Measurements from ENCODE around the gene RAB43. TPM values are rescaled to one million over a fixed set of nuclear protein-coding genes. Genes with fewer than 3 reads are reported as not detected.

RAB43 gene
- total RNA-seq, 1 donor from 2014 or later, result 53.0 TPM

- no peak for DNase-seq (ENCODE audit: low spot score)
- peaks cover 14% of the 10 kb centered on the region for H3K4me1 Mint-ChIP-seq (ENCODE audit: unreplicated experiment)
- H3K36me3 Mint-ChIP-seq (ENCODE audit: low read depth, unreplicated experiment), result peaks cover 4% of the 10 kb centered on the region
- peak overlapping the region; percentile 14 for H3K4me3 Mint-ChIP-seq (ENCODE audit: unreplicated experiment)
- H3K27me3 Mint-ChIP-seq (ENCODE audit: unreplicated experiment), result peaks cover 3% of the 10 kb centered on the region
- no peak overlapping the region for H3K27ac Mint-ChIP-seq (ENCODE audit: unreplicated experiment)
- H3K9me3 Mint-ChIP-seq (ENCODE audit: unreplicated experiment), result peaks cover 7% of the 10 kb centered on the region
- TF ChIP-seq, protein P1, sequence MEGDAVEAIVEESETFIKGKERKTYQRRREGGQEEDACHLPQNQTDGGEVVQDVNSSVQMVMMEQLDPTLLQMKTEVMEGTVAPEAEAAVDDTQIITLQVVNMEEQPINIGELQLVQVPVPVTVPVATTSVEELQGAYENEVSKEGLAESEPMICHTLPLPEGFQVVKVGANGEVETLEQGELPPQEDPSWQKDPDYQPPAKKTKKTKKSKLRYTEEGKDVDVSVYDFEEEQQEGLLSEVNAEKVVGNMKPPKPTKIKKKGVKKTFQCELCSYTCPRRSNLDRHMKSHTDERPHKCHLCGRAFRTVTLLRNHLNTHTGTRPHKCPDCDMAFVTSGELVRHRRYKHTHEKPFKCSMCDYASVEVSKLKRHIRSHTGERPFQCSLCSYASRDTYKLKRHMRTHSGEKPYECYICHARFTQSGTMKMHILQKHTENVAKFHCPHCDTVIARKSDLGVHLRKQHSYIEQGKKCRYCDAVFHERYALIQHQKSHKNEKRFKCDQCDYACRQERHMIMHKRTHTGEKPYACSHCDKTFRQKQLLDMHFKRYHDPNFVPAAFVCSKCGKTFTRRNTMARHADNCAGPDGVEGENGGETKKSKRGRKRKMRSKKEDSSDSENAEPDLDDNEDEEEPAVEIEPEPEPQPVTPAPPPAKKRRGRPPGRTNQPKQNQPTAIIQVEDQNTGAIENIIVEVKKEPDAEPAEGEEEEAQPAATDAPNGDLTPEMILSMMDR (IDR thresholded peaks at IDR 0.05; ENCODE audit: unreplicated experiment), result no peak
Measured at GRCh38 chr3:129065720-129066073, 55.9 kb downstream of the RAB43 start.

- peaks cover 11% of the 10 kb centered on the region for H3K4me1 Mint-ChIP-seq (ENCODE audit: unreplicated experiment)
- H3K4me3 Mint-ChIP-seq (ENCODE audit: unreplicated experiment), result peak overlapping the region; percentile 14
Measured at GRCh38 chr3:129065016-129065719, 56.4 kb downstream of the RAB43 start.

GRCh38 chr3:129063841-129064482 lies 57.6 kb downstream of the RAB43 start:
- Mint-ChIP-seq H3K9me3 (ENCODE audit: unreplicated experiment) (no peaks in the 10 kb centered on the region), H3K36me3 (ENCODE audit: low read depth, unreplicated experiment) (peaks cover 4% of the 10 kb centered on the region), H3K4me1 (ENCODE audit: unreplicated experiment) (peaks cover 9% of the 10 kb centered on the region), H3K4me3 (ENCODE audit: unreplicated experiment) (no peak overlapping the region), H3K27me3 (ENCODE audit: unreplicated experiment) (peaks cover 3% of the 10 kb centered on the region), H3K27ac (ENCODE audit: unreplicated experiment) (no peak overlapping the region)
- TF ChIP-seq, protein P1 (IDR thresholded peaks at IDR 0.05; ENCODE audit: unreplicated experiment), result no peak
- no peak for DNase-seq (ENCODE audit: low spot score)

More at GRCh38 chr3:129065016-129065719, 56.4 kb downstream of the RAB43 start:
- peaks cover 3% of the 10 kb centered on the region for H3K27me3 Mint-ChIP-seq (ENCODE audit: unreplicated experiment)
- no peak overlapping the region for H3K27ac Mint-ChIP-seq (ENCODE audit: unreplicated experiment)
- no peak for DNase-seq (ENCODE audit: low spot score)
- peaks cover 6% of the 10 kb centered on the region for H3K9me3 Mint-ChIP-seq (ENCODE audit: unreplicated experiment)
- peaks cover 4% of the 10 kb centered on the region for H3K36me3 Mint-ChIP-seq (ENCODE audit: low read depth, unreplicated experiment)
- TF ChIP-seq, protein P1 (IDR thresholded peaks at IDR 0.05; ENCODE audit: unreplicated experiment), result no peak

DNA sequence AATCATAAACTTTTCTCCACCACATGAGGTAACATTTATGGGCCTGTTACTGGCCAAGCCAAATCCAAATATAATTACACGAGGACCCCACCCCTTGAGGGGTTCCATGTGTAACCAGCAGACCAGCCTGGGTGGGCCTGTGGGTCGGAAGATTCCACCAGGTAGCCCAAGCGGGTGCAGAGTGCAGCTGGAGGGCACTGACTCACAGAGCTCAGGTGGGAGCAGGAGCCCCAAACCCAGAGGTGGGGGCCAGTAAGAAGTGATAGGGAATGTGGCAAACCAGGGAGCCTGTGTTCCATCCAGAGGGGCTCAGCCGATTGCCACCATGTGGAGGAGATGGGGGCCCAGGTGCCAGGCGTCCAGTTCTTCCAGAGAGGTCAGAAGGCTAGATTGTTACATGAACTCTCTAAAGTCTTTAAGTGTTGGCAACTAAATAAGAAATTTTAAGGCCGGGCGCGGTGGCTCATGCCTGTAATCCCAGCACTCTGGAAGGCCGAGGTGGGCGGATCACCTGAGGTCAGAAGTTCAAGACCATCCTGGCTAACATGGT lies 58.4 kb downstream of the RAB43 start:
- Mint-ChIP-seq H3K4me1 (ENCODE audit: unreplicated experiment) (peaks cover 15% of the 10 kb centered on the region), H3K36me3 (ENCODE audit: low read depth, unreplicated experiment) (peaks cover 4% of the 10 kb centered on the region), H3K27ac (ENCODE audit: unreplicated experiment) (no peak overlapping the region), H3K27me3 (ENCODE audit: unreplicated experiment) (peaks cover 3% of the 10 kb centered on the region), H3K4me3 (ENCODE audit: unreplicated experiment) (no peak overlapping the region), H3K9me3 (ENCODE audit: unreplicated experiment) (no peaks in the 10 kb centered on the region)
- TF ChIP-seq, protein P1 (IDR thresholded peaks at IDR 0.05; ENCODE audit: unreplicated experiment), result no peak
- DNase-seq (ENCODE audit: low spot score), result no peak

All from endothelial cell (in vitro differentiated cells).